Mucosa of rectum (tissue), 2 donors: ENCODE data around the gene NEXMIF.
"Not testable (repeated sequence)": the region's sequence is repeated elsewhere in the genome, so short reads cannot be mapped to it uniquely, and the experiment has no call there.

Experiments used
- H3K27ac ChIP-seq, 2 donors: one replicate each; pipeline ENCODE4 v1.7.0; 2013; ENCODE audit warnings: inconsistent platforms in 2 of 2, low read depth in 2 of 2, low read length in 2 of 2
- H3K27me3 ChIP-seq, 2 donors: one replicate each; pipeline ENCODE4 v1.7.0; 2013; ENCODE audit warnings: low read length in 2 of 2; ENCODE audit not compliant: control insufficient read depth in 2 of 2, insufficient read depth in 2 of 2
- H3K36me3 ChIP-seq, 2 donors: one replicate each; pipeline ENCODE4 v1.7.0; 2013; ENCODE audit warnings: low read length in 2 of 2; ENCODE audit not compliant: control insufficient read depth in 2 of 2, insufficient read depth in 2 of 2
- H3K4me1 ChIP-seq, 2 donors: one replicate each; pipeline ENCODE4 v1.7.0; 2013; ENCODE audit warnings: low read length in 2 of 2, mild to moderate bottlenecking in 1 of 2; ENCODE audit not compliant: control insufficient read depth in 2 of 2, insufficient read depth in 2 of 2
- H3K4me3 ChIP-seq, 2 donors: one replicate each; pipeline ENCODE4 v1.7.0; 2013; ENCODE audit warnings: low read length in 2 of 2
- H3K9ac ChIP-seq, 2 donors: one replicate each; pipeline ENCODE4 v1.7.0; 2013; ENCODE audit warnings: low read length in 2 of 2, low read depth in 1 of 2, mild to moderate bottlenecking in 1 of 2
- H3K9me3 ChIP-seq, 2 donors: one replicate each; pipeline ENCODE4 v1.7.0; 2013; ENCODE audit warnings: low read length in 2 of 2; ENCODE audit not compliant: control insufficient read depth in 2 of 2
- donor health status: healthy.
- donor health status: Normal muscosa, but diverticular disease.

NEXMIF gene

DNA sequence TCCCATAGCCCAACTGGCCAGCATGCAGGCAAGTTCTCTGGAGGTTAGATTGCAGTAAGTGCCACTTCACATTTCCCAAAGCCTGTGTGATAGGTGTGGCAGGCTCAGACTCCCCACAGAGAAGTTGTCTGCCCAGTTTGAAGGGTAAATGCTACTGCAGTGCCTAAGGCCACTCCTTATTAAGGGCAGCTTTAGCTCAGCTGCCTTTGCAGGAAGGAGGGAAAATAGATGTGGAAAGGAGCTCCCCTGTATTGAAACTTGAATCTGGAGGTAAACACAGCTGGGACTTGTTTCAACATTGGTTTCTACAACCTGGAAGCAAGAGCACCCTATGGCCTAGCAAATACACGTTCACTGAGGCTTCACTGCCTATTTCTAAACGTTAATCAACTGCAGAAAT lies 22.4 kb downstream of the NEXMIF start:
- Histone ChIP-seq H3K27me3 (no peaks in the 10 kb centered on the region), H3K4me3 (no peak overlapping the region), H3K27ac (no peak overlapping the region), H3K4me1 (no peaks in the 10 kb centered on the region), H3K9me3 (no peaks in the 10 kb centered on the region), H3K9ac (no peak overlapping the region), H3K36me3 (no peaks in the 10 kb centered on the region)

DNA sequence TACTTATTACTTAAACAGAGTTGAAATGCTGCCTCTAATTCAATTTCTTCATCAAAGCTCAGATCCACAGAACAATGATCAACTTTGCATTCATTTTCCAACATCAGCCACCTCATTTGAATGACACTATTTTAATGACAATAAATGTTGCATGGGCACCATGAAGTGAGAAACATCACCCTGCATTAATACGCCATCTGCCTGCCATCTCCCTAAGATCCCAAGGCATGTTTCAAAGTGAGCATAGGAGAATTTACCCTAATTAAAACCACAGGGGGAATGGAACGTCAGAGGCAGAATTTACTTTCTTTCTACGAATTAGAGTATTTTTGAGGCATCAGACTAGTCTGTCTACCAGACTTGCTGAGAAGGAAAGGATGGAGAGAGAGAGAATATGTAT lies 32.7 kb downstream of the NEXMIF start:
- no peak overlapping the region for H3K4me3 ChIP-seq
- no peaks in the 10 kb centered on the region for H3K9me3 ChIP-seq
- H3K27me3 ChIP-seq, result peaks cover 0 to 3% of the 10 kb centered on the region in 2 donors
- H3K9ac ChIP-seq, result no peak overlapping the region
- no peak overlapping the region for H3K27ac ChIP-seq
- H3K36me3 ChIP-seq, result no peaks in the 10 kb centered on the region
- no peaks in the 10 kb centered on the region for H3K4me1 ChIP-seq

DNA sequence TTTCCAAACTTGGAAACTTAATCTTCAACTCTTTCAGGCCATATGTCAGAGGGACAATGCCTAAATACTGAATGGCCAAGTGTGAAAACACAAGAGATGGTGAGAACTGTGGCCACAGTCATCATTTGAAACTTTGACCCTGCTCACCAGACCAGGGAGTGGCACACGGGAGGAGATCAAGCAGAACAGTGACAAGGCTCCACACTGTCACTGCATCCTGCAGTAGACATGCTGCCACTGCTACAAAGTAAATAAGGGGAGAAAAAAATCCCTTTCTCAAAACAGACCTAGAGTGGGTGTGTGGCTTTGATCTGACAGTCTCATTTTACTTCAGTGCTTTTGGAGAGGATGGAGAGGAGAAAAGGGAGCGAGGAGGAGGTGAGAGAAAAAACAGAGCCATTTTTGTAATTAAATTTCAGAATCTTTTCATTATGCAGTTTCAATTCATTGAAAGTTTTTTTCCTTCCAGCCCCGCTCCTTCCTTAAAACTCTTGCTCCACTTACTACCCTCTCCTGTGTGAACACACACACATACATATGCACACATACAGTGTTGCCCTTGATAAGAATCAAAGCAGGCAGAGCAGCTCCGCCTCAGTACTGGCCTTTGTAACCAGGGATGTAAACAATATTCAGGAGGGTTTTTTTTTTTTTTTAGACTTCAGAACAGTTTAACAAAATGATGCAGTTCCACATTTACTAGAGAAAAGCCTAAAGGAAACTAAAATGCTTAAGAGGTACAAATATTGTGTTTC lies 34.4 kb downstream of the NEXMIF start:
- H3K27ac ChIP-seq, result no peak overlapping the region
- no peak overlapping the region for H3K4me3 ChIP-seq

DNA sequence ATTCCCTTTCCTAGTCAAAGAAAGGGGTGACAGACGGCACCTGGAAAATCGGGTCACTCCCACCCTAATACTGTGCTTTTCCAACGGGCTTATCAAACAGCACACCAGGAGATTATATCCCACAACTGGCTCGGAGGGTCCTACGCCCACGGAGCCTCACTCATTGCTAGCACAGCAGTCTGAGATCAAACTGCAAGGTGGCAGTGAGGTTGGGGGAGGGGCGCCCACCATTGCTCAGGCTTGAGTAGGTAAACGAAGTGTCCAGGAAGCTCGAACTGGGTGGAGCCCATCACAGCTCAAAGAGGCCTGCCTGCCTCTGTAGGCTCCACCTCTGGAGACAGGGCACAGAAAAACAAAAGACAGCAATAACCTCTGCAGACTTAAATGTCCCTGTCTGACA lies 42.9 kb downstream of the NEXMIF start:
- not testable (repeated sequence) for H3K4me3 ChIP-seq, H3K27me3 ChIP-seq, H3K9ac ChIP-seq, H3K36me3 ChIP-seq, H3K27ac ChIP-seq, H3K9me3 ChIP-seq, H3K4me1 ChIP-seq

More for the DNA sequence above, 34.4 kb downstream of the NEXMIF start:
- Histone ChIP-seq H3K27me3 (peaks cover 0 to 3% of the 10 kb centered on the region in 2 donors), H3K36me3 (no peaks in the 10 kb centered on the region), H3K9me3 (no peaks in the 10 kb centered on the region), H3K4me1 (no peaks in the 10 kb centered on the region), H3K9ac (no peak overlapping the region)

DNA sequence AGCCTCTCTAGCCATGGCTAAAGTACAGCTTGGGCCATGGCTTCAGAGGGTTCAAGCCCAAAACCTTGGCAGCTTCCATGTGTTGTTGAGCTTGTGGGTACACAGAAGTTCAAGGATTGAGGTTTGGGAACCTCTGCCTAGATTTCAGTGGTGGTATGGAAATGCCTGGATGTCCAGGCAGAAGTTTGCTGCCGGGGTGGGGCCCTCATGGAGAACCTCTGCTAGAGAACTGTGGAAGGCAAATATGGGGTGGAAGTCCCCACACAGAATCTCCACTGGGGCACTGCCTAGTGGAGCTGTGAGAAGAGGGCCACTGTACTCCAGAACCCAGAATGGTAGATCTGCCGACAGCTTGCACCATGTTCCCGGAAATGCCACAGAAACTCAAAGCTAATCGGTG lies 59.5 kb downstream of the NEXMIF start:
- no peak overlapping the region for H3K9ac ChIP-seq
- H3K9me3 ChIP-seq, result peaks cover 0 to 6% of the 10 kb centered on the region in 2 donors
- no peak overlapping the region for H3K4me3 ChIP-seq
- no peaks in the 10 kb centered on the region for H3K36me3 ChIP-seq
- H3K4me1 ChIP-seq, result no peaks in the 10 kb centered on the region
- H3K27ac ChIP-seq, result no peak overlapping the region
- no peaks in the 10 kb centered on the region for H3K27me3 ChIP-seq

DNA sequence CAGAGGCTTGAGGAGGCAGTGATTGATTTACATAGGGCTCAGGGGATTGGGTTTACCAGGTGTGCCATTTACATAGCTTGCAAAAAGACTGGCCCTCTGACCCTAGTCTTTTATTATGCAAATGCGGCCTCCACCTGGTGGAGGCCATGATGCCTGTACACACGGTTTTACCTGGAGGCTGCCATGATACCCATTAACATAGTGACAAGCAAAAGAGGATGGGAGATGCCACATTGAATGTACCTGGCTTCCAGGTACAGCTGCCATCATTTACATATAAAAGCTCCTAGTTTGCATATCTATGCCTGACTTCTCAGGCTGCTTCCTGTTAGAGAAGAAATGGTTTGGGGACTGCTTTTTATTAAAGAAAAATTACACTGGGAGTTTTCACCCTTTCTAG lies 72.0 kb downstream of the NEXMIF start:
- no peak overlapping the region for H3K4me3 ChIP-seq
- H3K9me3 ChIP-seq, result peaks cover 11 to 21% of the 10 kb centered on the region in 2 donors
- H3K36me3 ChIP-seq, result no peaks in the 10 kb centered on the region
- no peaks in the 10 kb centered on the region for H3K4me1 ChIP-seq
- H3K9ac ChIP-seq, result no peak overlapping the region
- H3K27me3 ChIP-seq, result no peaks in the 10 kb centered on the region
- H3K27ac ChIP-seq, result no peak overlapping the region

DNA sequence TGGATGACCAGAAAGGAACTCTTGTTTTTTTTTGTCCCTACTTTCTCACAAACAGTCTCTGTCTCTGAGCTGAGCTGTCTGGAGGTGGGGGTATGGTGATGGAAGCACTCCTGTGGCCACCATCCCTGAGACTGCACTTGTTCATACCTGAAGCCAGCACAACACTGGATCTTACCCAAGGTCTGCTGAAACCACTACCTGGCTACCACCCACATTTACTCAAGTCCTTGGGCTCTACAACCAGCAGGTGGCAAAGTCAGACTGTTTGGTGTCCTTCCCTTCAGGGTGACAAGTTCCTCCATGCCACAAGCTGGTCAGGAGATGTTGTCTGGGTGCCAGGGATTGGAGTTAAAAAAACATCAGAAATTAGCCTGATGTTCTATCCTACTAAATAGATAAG lies 89.7 kb downstream of the NEXMIF start:
- Histone ChIP-seq H3K27me3 (peaks cover 0 to 2% of the 10 kb centered on the region in 2 donors), H3K4me1 (no peaks in the 10 kb centered on the region), H3K36me3 (no peaks in the 10 kb centered on the region), H3K4me3 (no peak overlapping the region), H3K9me3 (no peaks in the 10 kb centered on the region), H3K27ac (no peak overlapping the region), H3K9ac (no peak overlapping the region)

DNA sequence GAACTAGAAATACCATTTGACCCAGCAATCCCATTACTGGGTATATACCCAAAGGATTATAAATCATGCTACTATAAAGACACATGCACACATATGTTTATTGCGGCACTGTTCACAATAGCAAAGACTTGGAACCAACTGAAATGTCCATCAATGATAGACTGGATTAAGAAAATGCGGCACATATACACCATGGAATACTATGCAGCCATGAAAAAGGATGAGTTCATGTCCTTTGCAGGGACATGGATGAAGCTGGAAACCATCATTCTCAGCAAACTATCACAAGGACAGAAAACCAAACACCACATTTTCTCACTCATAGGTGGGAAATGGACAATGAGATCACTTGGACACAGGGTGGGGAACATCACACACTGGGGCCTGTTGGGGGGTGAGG lies 105.5 kb downstream of the NEXMIF start:
- H3K36me3 ChIP-seq, H3K4me1 ChIP-seq, H3K27me3 ChIP-seq, H3K27ac ChIP-seq, H3K9ac ChIP-seq, H3K4me3 ChIP-seq, H3K9me3 ChIP-seq: not testable (repeated sequence)

DNA sequence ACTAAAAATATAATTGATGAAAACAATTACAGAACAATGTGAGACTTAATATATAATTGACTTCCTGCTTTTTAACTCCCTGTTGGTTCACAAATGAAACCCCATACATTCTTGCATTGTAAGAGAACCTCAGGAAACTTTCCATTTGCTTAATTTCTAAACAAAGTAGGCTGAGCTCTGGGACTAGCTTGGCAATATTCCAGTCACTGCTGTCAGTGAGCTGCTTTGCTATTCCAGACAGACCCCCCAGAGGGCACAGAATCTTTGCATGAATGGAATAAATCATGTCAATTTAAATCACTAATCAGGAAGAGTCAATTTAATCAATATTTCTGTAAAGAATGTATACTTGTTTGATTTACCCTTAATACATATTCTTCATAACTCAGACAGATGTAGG lies 110.6 kb downstream of the NEXMIF start:
- Histone ChIP-seq H3K9me3 (no peaks in the 10 kb centered on the region), H3K4me3 (no peak overlapping the region), H3K27me3 (peaks cover 0 to 3% of the 10 kb centered on the region in 2 donors), H3K9ac (no peak overlapping the region), H3K27ac (no peak overlapping the region), H3K4me1 (no peaks in the 10 kb centered on the region), H3K36me3 (no peaks in the 10 kb centered on the region)

DNA sequence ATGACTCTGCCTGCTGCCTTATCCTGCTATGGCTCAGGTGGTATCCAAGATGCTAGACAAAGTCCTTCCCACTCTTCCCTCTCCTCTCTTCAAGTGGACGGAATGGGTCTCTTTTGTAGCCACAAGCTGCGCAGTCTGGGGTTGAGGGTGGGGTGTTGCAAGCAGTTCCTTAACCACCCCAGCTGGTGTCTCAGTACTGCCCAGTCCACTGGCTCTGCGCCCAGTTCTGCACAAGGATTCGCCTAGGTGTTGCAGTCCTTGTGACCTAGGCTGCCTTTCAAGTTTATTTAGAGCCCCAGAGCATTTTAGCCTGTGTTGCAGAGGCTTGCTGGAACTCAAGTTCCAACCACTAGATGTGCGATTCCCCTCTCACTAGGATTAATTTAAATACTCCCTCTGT lies 120.7 kb downstream of the NEXMIF start:
- no peak overlapping the region for H3K27ac ChIP-seq
- no peaks in the 10 kb centered on the region for H3K27me3 ChIP-seq
- H3K4me1 ChIP-seq, result no peaks in the 10 kb centered on the region
- no peak overlapping the region for H3K9ac ChIP-seq
- H3K36me3 ChIP-seq, result no peaks in the 10 kb centered on the region
- H3K4me3 ChIP-seq, result no peak overlapping the region
- no peaks in the 10 kb centered on the region for H3K9me3 ChIP-seq

DNA sequence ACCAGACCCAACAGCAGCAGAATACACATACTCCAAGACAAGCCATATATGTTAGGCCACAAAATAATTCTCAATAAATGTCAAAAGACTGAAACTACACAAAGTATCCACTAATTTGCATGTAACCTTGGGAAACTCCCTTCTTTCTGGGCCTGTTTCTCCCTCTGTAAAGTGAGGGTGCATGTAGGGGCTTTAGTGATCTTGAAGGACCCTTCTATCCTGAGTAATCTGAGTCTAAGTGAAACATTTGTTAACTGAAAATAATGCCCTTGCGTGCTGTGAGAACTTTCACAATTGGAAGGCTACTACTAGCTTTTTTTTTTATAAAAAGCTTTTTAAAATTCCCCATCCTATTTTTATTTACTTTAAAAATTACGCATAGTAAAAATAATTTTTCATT lies 125.2 kb downstream of the NEXMIF start:
- Histone ChIP-seq H3K36me3 (no peaks in the 10 kb centered on the region), H3K4me3 (no peak overlapping the region), H3K27ac (no peak overlapping the region), H3K9ac (no peak overlapping the region), H3K4me1 (no peaks in the 10 kb centered on the region), H3K27me3 (no peaks in the 10 kb centered on the region), H3K9me3 (no peaks in the 10 kb centered on the region)
